ENCODE measurements around the gene RPF1.

- TF ChIP-seq CTCF (IDR thresholded peaks at IDR 0.05) (no peak), POLR2AphosphoS5 (IDR thresholded peaks at IDR 0.05) (no peak)
These were observed 61.7 kb downstream of the RPF1 start for GRCh38 chr1:84540759-84541158.
